ENCODE measurements around the gene ARSB.

DNA sequence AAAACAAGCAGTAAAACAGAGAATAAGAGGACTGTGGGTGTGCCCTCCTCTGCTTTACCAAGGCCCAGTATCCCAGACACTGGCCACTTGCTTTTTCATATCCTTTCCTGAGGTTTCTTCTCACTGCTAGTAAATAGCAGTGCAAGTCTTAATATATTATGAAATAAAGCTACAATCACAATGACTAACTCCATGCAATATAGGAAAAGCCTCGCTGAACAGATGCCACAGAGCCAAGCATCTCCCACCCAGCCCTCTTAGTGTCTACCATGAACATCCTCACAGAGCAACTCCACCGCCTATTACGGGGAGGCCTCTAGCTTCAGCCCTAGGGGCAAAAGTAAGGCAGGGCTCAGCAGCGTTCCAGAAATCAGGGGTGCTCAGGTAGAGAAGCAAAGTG is 205.8 kb downstream of the ARSB start:
- TF ChIP-seq, protein P1, sequence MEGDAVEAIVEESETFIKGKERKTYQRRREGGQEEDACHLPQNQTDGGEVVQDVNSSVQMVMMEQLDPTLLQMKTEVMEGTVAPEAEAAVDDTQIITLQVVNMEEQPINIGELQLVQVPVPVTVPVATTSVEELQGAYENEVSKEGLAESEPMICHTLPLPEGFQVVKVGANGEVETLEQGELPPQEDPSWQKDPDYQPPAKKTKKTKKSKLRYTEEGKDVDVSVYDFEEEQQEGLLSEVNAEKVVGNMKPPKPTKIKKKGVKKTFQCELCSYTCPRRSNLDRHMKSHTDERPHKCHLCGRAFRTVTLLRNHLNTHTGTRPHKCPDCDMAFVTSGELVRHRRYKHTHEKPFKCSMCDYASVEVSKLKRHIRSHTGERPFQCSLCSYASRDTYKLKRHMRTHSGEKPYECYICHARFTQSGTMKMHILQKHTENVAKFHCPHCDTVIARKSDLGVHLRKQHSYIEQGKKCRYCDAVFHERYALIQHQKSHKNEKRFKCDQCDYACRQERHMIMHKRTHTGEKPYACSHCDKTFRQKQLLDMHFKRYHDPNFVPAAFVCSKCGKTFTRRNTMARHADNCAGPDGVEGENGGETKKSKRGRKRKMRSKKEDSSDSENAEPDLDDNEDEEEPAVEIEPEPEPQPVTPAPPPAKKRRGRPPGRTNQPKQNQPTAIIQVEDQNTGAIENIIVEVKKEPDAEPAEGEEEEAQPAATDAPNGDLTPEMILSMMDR (IDR thresholded peaks at IDR 0.05) = no peak
- TF ChIP-seq POLR2AphosphoS5 (IDR thresholded peaks at IDR 0.05) (no peak), EP300 (IDR thresholded peaks at IDR 0.05; ENCODE audit: low read depth) (no peak)

Data from transverse colon (tissue), 4 donors.